HG02884 (cell line): ENCODE results near the gene LGALS4.
"Not testable (repeated sequence)": the region's sequence is repeated elsewhere in the genome, so short reads cannot be mapped to it uniquely, and the experiment has no call there.

Experiments used
- ATAC-seq: cut with Tn5 transposase; IDR thresholded peaks from one replicate; pipeline ENCODE4 v1.9.1; 2021; ENCODE audit warnings: mild to moderate bottlenecking, moderate library complexity; ENCODE audit not compliant: unreplicated experiment

Gene LGALS4

GRCh38 chr19:38771569-38771968 lies 41.2 kb downstream of the LGALS4 start:
- ATAC-seq: not testable (repeated sequence)

- ATAC-seq: peak; percentile 57
These were observed 41.8 kb downstream of the LGALS4 start for GRCh38 chr19:38770949-38771275.

- ATAC-seq: peak; percentile 27
These were observed 42.4 kb downstream of the LGALS4 start for GRCh38 chr19:38770228-38770948.

- no peak for ATAC-seq
These were observed 43.0 kb downstream of the LGALS4 start for GRCh38 chr19:38769635-38770211.

GRCh38 chr19:38766276-38767047 lies 46.3 kb downstream of the LGALS4 start:
- no peak for ATAC-seq

- ATAC-seq: no peak
These were observed 47.5 kb downstream of the LGALS4 start for GRCh38 chr19:38765214-38765613.

- ATAC-seq: no peak
These were observed 48.9 kb downstream of the LGALS4 start for GRCh38 chr19:38763795-38764220.

- ATAC-seq: not testable (repeated sequence)
These were observed 50.8 kb downstream of the LGALS4 start for GRCh38 chr19:38761884-38762389.

- not testable (repeated sequence) for ATAC-seq
These were observed 51.8 kb downstream of the LGALS4 start for GRCh38 chr19:38760805-38761517.

GRCh38 chr19:38759590-38760003 lies 53.1 kb downstream of the LGALS4 start:
- ATAC-seq: no peak

- not testable (repeated sequence) for ATAC-seq
These were observed 58.5 kb downstream of the LGALS4 start for GRCh38 chr19:38754196-38754595.

- ATAC-seq: not testable (repeated sequence)
These were observed 59.0 kb downstream of the LGALS4 start for GRCh38 chr19:38753783-38754182.
